ENCODE data around the gene PSMD7.
"Not testable (repeated sequence)": the region's sequence is repeated elsewhere in the genome, so short reads cannot be mapped to it uniquely, and the experiment has no call there.

PSMD7 gene

GRCh38 chr16:74315059-74315458 is 18.4 kb downstream of the PSMD7 start:
- in situ Hi-C loops (cut with HindIII; ENCODE audit: low sequenced_read_pairs) = no loop called here
- H3K4me3 ChIP-seq (ENCODE audit: low read depth, low read length) = no peak overlapping the region
- DNase-seq (ENCODE audit: low read depth, low spot score) = no peak
- TF ChIP-seq CTCF (IDR thresholded peaks at IDR 0.05; ENCODE audit: low read depth, low read length) = no peak

- no peak for TF ChIP-seq CTCF (IDR thresholded peaks at IDR 0.05; ENCODE audit: low read depth, low read length)
- DNase-seq (ENCODE audit: low read depth, low spot score) = no peak
- no peak overlapping the region for H3K4me3 ChIP-seq (ENCODE audit: low read depth, low read length)
- in situ Hi-C loops (cut with HindIII; ENCODE audit: low sequenced_read_pairs) = no loop called here
These were observed 24.1 kb downstream of the PSMD7 start for GRCh38 chr16:74320707-74321106.

GRCh38 chr16:74321356-74321755 is 24.7 kb downstream of the PSMD7 start:
- DNase-seq (ENCODE audit: low read depth, low spot score) = no peak
- TF ChIP-seq CTCF (IDR thresholded peaks at IDR 0.05; ENCODE audit: low read depth, low read length) = no peak
- no peak overlapping the region for H3K4me3 ChIP-seq (ENCODE audit: low read depth, low read length)
- in situ Hi-C loops (cut with HindIII; ENCODE audit: low sequenced_read_pairs) = no loop called here

GRCh38 chr16:74322301-74322710 is 25.7 kb downstream of the PSMD7 start:
- DNase-seq (ENCODE audit: low read depth, low spot score) = no peak
- in situ Hi-C loops (cut with HindIII; ENCODE audit: low sequenced_read_pairs) = no loop called here
- TF ChIP-seq CTCF (IDR thresholded peaks at IDR 0.05; ENCODE audit: low read depth, low read length) = no peak
- H3K4me3 ChIP-seq (ENCODE audit: low read depth, low read length) = no peak overlapping the region

GRCh38 chr16:74324777-74325176 is 28.2 kb downstream of the PSMD7 start:
- in situ Hi-C loops (cut with HindIII; ENCODE audit: low sequenced_read_pairs); H3K4me3 ChIP-seq (ENCODE audit: low read depth, low read length); DNase-seq (ENCODE audit: low read depth, low spot score): not testable (repeated sequence)

GRCh38 chr16:74325641-74326040 is 29.0 kb downstream of the PSMD7 start:
- no peak for DNase-seq (ENCODE audit: low read depth, low spot score)
- TF ChIP-seq CTCF (IDR thresholded peaks at IDR 0.05; ENCODE audit: low read depth, low read length) = no peak
- in situ Hi-C loops (cut with HindIII; ENCODE audit: low sequenced_read_pairs) = no loop called here
- no peak overlapping the region for H3K4me3 ChIP-seq (ENCODE audit: low read depth, low read length)

GRCh38 chr16:74328346-74328745 is 31.7 kb downstream of the PSMD7 start:
- H3K4me3 ChIP-seq (ENCODE audit: low read depth, low read length); DNase-seq (ENCODE audit: low read depth, low spot score); in situ Hi-C loops (cut with HindIII; ENCODE audit: low sequenced_read_pairs): not testable (repeated sequence)

GRCh38 chr16:74332469-74332868 is 35.9 kb downstream of the PSMD7 start:
- in situ Hi-C loops (cut with HindIII; ENCODE audit: low sequenced_read_pairs); DNase-seq (ENCODE audit: low read depth, low spot score); H3K4me3 ChIP-seq (ENCODE audit: low read depth, low read length): not testable (repeated sequence)

- DNase-seq (ENCODE audit: low read depth, low spot score); in situ Hi-C loops (cut with HindIII; ENCODE audit: low sequenced_read_pairs); H3K4me3 ChIP-seq (ENCODE audit: low read depth, low read length): not testable (repeated sequence)
These were observed 40.9 kb downstream of the PSMD7 start for GRCh38 chr16:74337506-74337905.

- in situ Hi-C loops (cut with HindIII; ENCODE audit: low sequenced_read_pairs); DNase-seq (ENCODE audit: low read depth, low spot score); H3K4me3 ChIP-seq (ENCODE audit: low read depth, low read length): not testable (repeated sequence)
These were observed 42.6 kb downstream of the PSMD7 start for GRCh38 chr16:74339226-74339625.

- DNase-seq (ENCODE audit: low read depth, low spot score); H3K4me3 ChIP-seq (ENCODE audit: low read depth, low read length); in situ Hi-C loops (cut with HindIII; ENCODE audit: low sequenced_read_pairs): not testable (repeated sequence)
These were observed 56.4 kb downstream of the PSMD7 start for GRCh38 chr16:74353038-74353437.
